GM21717 (cell line): ENCODE data around the gene CFAP53.

ENCODE experiments used
- ATAC-seq: cut with Tn5 transposase; IDR thresholded peaks from one replicate; pipeline ENCODE4 v1.9.1; 2021; ENCODE audit warnings: mild to moderate bottlenecking, moderate library complexity; ENCODE audit not compliant: unreplicated experiment

The CFAP53 gene

DNA sequence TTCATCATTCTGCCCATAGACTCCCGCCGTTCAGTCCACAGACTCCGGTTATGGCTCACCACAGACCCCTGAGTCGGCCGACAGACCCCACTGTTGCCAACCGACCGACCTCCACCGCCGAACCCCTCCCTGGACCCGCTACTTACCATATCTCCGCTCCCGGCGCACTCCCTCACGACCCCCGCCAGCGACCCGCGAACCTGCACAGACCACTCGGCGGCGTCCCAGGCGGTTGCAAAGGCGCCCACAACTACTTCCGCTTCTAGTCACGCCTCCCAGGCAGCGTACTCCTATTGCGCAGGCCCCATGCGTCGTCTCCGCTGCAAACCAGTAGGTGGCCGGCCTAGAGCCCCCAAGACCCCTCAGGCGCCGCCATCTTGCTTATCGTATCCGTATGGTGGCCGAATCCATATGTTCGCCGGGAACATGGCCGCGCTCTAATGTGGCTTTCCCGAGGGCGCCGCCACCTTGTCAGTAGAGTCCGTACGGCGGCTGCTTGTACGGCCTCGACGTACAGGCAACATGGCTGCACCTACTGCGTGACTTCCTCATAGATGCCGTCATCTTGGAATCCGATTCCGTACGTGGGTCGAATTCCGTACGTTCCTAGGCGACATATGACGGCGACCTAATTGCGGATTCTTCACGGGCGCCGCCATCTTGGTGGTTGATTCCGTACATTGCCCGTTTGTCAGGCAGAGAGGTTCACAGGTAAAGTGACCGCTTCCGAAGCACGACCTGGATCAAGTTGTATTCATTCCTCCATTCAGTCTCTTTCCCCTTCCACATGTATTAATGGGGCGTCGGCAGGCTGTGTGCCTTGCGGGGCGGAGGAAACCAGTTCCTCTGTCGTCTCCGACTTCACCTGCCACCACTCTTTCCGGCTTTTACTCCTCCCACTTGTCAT is 21.4 kb upstream of the CFAP53 start, which contains the start of gene CXXC1:
TSS of gene CXXC1 (minus strand) at position 252 of the 907 bp plus-strand sequence. CDS start at position 149, 103 bp downstream.
- ATAC-seq, result peak; percentile 83

DNA sequence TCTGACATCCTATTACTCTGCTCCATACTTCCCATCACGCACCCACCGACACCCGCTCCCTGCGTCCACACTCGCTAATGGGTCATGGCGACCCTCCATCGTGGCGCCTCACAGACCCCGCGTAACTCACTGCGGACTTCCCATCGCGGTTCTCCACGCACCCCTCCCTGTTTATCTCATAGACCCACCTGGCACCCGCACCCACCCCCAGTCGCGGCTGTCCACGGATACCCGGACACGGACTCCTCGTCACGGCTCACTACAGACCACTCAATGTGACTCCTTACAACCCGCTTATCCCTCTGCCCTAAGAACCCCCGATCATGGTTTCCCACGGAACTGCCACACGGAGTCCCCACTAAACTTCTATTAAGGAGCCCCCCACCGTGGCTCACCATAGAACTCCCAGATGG is 20.7 kb upstream of the CFAP53 start:
- ATAC-seq, result no peak

DNA sequence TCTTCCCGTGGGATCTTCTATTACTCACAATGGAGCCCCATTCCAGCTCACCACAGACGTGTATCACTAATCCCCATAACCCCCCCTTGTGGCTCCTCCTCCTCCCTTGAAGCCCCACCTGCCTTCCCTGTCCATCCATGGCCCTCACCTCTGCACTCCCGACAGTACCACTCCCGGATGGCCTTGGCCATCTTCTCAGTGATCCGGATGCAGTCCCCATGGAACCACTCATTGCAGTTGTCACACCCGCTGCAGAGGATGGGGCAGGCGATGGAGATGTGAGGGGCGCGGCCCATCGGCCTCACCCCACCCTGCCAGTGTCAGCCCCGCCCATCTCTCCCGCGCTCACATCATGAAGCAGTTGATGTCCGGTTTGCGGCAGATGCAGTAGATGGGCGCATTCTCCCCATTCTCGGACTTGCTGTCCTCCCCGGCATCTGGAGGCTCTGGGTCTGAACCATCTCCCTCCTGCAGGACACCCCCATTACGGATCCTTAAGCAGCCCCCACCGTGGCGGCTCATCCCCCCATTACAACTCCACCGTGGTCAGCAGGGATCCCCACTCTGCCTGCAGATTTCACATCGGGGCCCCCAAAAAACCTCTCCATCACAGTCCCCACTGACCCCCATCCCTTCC is 20.2 kb upstream of the CFAP53 start:
- no peak for ATAC-seq

DNA sequence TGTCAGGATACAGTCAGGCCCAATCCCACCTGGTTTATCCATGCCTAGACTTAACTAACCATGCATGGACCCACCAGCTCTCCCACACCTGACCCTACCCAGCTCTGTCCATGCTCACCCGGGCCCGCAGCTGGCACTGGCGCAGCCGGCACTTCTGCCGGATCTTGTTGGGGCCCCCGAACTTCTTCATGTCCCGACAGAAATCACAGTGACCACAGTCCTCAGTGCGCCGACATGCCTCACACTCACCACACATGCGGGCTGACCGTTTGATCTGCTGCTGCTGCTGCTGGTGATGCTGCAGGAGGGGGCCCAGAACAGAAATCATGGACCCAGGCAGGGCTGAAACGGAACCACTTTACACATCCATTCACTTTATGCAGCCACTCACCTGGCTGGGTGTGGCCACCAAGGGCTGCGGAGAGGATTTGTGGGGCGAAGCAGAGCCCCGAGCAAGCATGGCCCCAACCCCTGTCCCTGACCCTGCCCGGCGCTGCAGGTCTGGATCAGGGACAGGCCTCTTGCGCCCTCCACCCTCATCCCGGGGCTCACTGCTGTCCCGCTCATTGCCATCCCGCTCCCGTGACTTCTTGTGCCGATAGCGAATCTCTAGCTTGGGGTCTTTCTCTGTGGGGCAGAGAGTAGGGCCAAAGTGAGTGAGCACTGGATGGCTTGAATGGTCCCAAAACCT is 19.5 kb upstream of the CFAP53 start:
- ATAC-seq, result no peak

DNA sequence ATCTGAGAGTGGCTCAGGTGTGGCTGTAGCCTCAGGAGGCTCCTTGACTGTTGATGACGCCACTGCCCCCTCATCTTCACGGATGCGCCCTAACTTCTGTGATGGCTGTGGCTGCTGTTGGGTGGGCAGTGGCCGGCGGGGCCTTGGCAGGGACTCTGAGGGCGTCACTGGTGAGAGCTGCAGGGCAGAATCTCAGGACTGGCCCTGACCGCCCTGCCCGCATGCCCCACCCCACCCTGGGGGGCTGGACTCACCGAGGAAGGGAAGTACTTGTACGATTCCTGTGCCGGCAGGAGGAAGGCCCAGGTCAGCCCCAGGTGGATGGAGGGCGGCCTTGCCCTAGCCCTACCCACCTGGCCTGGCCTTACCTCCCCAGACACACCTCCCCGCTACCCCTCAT is 18.8 kb upstream of the CFAP53 start:
- ATAC-seq, result no peak

DNA sequence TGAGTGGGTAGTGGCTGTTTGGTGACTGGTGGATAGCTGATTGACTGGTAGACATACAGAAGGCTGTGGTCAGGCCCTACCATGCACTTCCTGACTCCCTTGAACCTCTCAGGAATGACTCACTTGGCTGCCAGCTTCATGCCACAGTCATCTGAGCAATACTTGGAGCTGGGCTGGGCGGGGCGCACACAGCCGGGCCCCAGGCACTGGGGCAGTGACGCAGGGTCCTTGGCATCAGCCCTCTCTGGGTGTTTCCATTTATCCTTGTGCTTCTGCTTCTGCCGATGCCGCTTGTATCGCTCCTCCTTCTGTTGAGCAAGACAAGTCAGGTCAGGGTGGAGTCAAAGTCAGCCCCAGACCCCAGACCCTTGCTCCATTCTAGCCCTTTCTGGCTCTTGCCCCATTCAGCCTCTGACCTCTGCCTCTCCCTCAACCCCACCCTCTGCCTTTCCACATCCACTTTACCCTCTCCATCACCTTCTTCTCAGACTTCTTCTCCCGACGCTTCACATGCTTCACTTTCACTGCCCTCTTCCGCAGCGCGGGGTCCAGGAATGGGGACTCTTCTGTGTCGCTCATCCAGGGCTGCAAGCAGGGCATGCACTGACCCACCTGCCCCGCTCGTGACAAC is 18.1 kb upstream of the CFAP53 start:
- ATAC-seq, result no peak

DNA sequence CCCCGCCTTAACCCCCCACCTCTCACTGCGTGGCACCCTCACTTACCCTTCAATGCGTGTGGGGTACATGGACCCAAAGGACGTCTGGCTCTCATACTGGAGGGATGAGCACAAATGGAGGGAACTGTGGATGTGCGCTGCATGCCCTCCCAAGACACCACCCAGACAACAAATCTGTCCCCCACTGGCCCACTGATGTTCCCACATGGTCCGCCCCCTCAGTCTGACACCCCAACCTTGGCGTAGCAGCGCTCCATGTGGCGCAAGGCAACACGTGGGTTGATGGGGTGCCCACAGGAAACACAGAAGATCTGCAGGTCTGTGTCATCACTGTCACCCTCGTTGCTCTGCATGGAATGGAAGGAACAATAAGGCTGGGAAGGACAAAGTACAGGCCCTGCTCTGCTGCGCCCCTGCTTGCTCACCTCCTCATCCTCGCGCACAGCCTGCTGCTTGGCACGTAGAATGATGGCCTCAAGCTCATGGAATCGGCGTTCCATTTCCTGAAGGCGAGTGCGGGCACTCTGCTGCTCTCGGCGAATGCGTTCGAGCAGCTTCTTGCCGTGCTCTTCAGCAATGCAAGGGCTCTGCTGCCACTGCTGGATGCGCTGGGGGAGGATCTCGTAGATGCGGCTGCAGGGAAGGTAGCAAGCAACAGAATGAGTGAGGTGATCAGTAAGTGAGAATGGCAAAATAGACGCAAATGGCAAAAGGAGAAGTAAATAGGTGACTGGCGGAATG is 17.3 kb upstream of the CFAP53 start:
- ATAC-seq, result no peak

DNA sequence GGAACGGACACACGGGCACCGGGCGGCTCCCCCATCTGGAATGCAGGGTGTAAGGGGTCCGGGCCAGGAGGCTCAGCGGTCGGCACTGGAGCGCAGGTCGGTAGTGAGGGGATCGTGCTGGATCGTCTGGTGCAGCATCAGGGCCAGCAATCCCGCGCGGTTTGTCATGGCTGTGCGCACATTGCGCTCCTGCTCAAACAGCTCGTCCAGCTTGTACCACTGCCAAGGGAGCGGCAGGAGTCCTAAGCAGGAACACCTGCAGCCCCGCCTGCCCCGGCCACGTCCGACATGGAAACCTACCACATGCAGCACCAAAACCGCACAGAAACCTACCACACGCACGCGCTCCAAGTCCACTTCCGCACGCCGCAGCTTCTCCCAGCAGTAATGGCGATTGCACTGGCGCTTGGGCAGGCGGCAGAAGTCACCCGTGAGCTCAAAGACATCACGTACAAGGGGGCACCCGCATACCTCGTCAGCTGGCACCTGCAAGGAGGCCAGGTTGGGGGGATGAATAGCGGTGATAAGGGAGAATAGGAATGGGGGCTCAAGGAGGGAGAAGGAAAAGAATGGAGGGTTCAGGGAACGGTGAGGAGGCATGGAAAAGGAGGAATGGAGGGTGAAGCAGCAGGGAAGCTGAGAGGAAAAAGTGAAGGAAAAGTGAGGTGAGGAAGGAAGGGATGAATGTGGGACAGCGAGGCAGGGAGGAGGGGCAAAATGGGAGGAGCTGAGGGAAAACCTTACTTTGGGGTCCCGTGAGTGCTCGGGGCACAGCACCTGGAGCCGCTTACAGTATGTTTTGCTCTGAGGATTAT is 16.4 kb upstream of the CFAP53 start:
- ATAC-seq, result no peak

DNA sequence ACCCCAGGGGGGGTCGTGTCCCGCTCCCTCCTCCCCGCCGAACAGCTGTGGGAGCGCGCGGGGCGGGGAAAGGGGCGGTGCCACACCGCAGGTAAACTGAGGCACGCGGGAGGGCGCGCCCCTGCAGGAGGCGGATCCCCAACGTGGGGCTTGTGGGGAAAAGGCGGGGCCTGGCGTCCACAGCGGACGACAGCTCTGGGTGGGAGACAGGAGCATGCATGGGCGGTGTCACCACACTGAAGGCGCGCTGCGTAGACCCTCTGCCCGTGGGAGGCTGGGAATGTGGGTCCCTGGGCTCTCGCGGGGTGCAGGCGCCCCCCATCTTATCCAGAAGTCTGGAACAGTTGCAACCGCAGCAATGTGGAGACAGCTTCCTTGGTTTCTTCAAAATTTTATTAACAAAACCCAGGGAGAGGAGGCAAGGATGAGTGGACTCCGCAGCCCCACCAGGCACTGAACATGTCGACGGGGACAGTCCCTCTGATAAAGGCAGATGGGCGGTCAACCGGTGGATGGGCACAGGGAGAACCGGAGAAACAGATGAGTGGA is 15.8 kb upstream of the CFAP53 start:
- no peak for ATAC-seq

DNA sequence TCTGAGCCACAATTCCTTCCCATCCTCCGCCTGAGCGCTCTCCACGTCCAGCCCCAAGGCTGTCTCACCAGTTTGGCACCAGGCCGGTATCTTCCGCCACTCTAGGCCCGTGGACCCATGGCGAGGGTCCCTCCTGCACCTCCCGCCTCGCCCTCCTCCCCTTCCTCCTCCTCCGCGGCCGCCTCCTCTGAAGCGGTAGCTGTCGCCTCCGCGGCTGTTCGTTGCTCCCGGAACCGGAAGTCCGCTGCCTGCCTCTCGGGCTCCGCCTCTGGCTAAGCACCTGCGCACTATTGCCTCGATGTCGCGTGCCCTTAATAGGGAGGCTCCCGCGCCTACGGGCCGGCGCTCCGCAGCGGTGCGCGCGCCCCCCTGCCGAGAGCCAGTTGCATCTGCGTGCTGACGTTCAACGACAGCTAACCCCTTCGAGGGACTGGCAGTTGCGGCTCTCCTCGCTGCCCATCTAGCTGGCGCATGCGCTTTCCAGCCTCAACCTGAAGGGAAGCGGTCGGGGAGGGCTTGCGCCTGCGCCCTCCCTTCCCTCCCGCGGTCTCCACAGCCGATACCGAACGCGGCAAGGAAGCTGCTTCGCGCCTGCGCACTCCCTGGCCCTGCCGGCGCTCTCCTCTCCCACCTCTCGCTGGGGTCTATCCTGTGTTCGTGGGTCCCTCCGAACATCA is 15.1 kb upstream of the CFAP53 start, which contains the start of gene MBD1:
TSS of gene MBD1 (minus strand) at position 229 of the 677 bp plus-strand sequence. CDS start 1,531 bp downstream, outside the sequence.
- ATAC-seq, result peak; percentile 82

DNA sequence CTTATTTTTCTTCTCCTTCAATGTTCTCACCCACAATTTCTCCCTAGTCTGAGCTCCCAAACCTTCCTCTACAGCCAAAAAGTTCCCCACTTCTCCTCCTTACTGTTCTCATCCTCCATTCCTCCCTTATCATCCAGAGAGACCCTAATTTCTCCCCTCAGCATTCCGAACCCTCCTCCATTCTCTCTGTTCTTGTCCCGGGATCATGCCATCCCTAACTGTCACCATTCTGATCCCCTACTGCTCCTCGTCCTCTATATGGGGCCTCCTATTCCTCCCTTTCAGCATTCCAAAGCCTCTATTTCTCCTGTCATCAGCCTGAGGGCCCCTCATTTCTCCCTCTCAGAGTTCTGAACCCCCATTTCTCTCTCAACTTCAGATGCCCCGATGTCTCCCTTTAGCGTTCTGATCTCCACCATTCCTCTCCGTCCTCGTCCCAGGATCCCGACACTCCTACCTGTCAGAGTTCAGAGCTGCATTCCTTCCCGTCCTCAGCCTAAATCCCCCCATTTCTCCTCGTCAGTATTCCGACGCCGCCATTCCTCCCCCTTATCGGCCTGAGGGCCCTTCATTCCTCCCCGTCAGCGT is 14.5 kb upstream of the CFAP53 start:
- no peak for ATAC-seq

DNA sequence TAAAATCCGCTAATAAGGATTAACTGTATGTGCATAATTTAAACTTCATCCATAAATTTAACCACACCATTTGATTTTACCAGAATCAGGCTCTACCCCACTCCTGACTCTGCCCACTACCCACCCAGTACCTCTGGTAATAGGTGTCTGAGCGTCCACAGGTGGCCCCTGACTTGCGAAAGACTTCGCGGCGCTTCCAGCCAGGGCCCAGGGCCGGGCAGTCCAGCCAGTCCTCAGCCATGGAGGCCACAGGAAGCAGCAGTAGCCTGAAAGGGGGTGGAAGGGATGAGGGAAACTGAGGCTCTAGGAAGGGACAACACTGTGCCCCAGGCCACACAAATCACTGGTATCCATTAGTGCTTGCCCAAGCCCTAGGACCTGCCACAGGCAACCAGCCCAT is 13.5 kb upstream of the CFAP53 start:
- no peak for ATAC-seq

DNA sequence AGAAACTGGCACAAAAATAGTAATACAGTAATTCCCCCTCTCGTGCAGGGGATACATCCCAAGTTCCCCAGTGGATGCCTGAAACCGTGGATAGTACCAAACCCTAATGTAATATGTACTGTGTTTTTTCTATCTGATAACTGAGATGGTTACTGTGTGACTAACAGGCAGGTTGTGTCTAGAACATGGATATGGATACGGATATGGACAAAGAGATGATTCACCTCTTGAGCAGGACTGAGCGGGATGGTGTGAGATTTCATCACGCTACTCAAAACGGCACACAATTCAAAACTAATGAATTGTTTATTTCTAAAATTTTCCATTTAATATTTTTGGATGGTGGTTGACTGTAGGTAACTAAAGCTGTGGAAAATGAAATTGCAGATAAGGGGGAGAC is 11.6 kb upstream of the CFAP53 start:
- ATAC-seq, result no peak

DNA sequence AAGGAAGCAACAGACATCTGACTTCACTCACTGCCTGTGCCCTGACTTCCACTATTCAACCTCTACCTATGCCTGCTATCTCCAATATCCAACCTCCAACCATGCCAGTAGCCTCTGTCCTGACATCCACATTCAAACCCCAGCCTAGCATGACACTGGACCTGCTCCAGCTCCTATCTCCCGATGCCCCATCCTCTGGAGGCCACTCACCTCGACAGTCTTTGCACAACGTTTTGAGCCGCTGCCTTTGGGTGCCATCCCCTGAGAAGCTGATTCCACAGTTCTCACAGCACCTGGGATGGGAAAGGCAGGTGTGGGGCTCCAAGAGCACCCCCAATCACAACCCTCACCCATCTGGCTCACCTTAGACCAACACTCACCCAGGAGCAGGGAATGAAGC is 10.2 kb upstream of the CFAP53 start:
- no peak for ATAC-seq

DNA sequence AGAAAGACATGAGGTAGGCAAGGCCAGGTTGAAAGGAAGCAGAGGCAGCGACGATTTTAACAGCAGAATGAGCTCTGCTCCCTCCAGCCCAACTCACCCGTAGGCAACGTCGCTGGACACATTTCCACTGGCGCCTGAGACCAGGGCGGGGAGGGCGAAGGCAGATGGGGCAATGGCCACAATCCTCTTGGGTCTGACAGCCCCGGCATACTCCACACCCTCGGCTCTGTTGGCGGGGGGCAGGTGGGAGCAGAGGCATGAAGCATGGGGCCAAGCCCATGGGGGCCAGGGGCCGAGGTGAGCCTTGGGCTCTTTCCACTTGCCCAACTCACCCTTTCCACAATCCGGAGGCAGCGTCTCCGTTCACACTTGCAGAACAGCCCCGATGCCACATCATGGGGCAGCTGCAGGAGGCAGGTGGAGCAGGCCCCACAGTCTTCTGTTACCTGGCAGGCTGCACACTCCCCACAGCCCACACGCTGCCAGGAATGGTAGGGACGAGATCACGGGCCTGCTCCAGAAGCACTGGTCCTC is 9.3 kb upstream of the CFAP53 start:
- ATAC-seq, result no peak

DNA sequence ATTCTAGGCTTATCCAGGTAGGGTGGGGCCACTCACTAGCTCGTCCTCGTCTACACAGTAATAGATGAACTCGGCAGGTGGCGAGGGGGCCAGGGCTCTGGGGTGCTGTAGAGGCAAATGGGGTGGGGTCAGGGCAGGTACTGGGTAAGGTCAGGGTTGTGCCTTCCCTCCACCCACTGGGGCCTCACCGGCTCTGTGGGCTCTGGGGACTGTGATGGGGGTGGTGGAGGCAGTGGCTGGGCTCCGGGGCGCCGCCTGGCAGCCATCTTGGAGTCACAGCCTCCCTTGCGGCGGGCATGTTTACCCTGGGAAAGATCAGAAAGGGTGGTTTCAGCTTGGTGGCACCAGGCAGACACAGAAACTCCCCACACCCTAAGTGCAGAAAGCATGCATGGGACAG is 8.6 kb upstream of the CFAP53 start:
- no peak for ATAC-seq

DNA sequence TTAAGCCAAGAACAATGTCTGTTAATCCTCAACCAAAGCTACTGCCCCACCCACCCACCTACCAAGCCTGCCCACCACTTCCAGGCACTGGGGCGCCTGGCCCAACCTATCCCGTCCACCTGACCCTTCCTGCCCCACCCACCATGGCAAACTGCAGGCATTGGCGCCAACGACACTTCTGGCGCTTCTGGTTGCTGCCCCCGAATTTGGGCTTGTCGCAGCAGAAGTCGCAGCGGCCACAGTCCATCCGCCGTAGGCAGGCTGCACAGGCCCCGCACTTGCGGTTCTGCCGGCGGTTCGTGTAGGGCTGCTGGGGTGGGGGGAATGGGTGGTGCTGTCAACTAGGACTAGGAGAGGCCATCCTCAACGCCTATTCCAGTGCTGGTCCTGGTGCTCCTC is 7.7 kb upstream of the CFAP53 start:
- no peak for ATAC-seq
